Stimulated activated CD8-positive, alpha-beta memory T cell treated with anti-CD3 and anti-CD28 coated beads, Interleukin-12 subunit alpha, Interleukin-12 subunit beta, amount 100 ng/mL, for 4 hours (primary cell): ENCODE data around the gene ECT2L.

Experiments used
- DNase-seq: peaks from one replicate; pipeline ENCODE4 v3.0.0-alpha.2; 2020; ENCODE audit warnings: low read depth

The ECT2L gene

GRCh38 chr6:138803861-138804260 lies 8.0 kb downstream of the ECT2L start:
- no peak for DNase-seq

GRCh38 chr6:138805016-138805765 lies 9.3 kb downstream of the ECT2L start:
- no peak for DNase-seq

DNA sequence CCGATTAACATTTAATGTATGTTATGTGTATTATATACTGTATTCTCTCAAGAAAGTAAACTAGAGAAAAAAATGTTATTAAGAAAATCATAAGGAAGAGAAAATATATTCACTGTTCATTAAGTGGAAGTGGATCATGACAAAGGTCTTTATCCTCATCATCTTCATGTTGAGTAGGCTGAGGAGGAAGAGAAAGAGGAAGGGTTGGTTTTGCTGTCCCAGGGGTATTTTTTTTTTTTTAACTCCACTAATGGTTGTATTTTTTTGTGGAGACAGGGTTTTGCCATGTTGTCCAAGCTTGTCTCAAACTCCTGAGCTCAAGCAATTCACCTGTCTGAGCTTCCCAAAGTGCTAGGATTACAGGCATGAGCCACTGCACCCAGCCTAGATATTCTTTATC lies 11.0 kb downstream of the ECT2L start:
- DNase-seq: no peak

- DNase-seq: no peak
Observed at GRCh38 chr6:138809677-138810076, 13.8 kb downstream of the ECT2L start.

GRCh38 chr6:138811866-138812265 lies 16.0 kb downstream of the ECT2L start:
- DNase-seq: no peak

GRCh38 chr6:138814179-138814834 lies 18.4 kb downstream of the ECT2L start:
- DNase-seq: no peak

DNA sequence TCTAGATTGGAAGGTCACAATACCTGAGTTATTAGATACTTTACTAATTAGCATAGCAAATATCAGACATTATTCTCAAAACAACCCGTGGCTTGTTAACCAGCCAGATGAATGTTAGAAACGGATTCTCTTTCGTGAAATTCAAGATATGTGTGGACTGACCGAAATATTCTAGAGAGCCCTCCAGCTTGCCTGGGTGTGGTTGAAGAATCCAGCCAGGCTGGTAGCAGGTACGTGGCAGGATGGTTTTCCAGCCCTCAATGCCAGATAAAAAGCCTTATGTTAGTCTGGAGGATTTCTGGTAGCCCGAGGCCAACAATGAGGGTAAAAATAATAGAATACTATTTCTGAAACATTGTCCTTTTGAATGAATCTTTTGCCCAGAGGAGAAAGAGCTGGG lies 19.3 kb downstream of the ECT2L start:
- no peak for DNase-seq

GRCh38 chr6:138815797-138816528 lies 20.1 kb downstream of the ECT2L start:
- DNase-seq: no peak

GRCh38 chr6:138817799-138818198 lies 21.9 kb downstream of the ECT2L start:
- no peak for DNase-seq

DNA sequence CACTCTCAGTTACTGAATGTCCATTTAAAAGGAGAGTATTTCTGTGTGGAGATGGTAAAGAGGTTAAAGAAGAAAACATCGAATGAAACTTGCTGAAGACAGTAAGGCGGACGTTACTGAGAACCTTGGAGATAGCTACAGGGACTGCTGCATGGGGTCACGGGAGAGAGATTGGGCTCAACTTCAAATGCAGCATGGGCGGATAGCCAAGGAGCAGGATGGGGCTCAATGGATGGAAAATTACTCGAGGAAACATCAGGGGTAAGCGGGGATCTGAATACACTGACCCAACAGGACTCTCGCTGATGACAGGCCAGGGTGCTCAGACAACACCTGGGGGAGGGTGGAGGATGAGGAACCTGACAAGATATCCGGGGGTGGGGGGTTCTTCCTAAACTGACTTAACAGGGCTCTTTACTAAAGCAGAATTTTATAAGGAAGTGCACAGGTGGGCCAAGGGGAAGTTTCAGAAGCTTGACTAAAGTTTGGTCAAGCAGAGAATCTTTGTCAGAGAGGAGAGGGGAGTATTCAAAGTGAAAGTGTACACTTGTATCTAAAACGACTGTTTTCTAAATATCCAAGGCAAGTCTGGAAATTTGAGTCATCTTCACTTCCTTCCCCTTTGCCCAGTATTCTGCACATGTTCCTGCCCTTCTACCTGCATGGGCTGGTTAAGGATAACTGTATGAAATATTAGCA lies 22.8 kb downstream of the ECT2L start:
- no peak for DNase-seq

- no peak for DNase-seq
Observed at GRCh38 chr6:138821519-138821918, 25.6 kb downstream of the ECT2L start.

DNA sequence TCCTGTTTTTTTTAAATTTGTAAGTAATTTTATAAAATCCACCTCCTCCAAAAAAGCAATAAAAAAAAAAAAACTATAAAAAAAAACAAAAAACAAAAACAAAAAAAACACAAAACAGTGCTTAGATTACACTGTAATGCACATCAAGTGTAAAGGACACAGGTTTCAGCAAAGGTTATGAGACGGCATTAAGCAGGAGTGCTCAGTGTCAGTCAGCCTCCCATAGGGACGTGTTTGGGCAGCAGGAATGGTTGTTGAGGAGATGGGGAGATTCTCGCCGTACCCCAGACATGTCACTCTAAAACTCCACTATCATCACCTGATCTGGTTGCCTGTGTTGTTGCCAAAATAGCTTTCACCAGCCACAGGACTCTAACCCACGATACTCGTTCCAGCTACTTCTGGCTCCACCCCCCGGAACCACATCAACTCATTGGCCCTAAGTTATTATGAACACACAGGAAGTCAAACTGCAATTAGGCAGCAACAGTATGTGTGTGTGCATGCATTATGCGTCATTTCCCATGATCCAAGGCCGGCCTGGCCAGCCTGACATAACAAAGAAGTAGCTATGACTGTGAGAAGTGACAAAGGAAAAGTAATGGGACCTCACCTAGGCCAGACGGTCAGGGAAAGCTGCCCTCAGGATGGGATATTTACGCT lies 28.7 kb downstream of the ECT2L start:
- DNase-seq: no peak

DNA sequence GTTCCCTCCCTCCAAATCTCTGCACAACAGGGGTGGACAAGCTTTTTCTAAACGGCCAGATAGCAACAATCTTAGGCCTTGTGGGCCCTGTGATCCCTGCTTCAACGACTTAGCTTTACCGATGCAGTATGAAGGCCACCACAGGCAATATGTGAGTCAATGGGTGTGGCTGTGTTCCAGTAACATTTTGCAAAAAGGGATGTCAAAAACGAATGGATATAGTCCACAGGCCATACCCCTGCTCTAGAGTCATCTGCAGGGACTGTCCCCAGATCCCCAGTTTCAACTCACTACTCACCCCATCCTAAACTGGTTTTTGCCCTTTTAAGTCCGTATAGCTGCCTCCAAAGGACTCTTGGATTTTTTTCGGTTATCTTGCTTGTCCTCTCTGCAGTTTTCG lies 34.4 kb downstream of the ECT2L start:
- DNase-seq: no peak

GRCh38 chr6:138832182-138832581 lies 36.3 kb downstream of the ECT2L start:
- no peak for DNase-seq

GRCh38 chr6:138833816-138834539 lies 38.1 kb downstream of the ECT2L start:
- no peak for DNase-seq

- no peak for DNase-seq
Observed at GRCh38 chr6:138837246-138837645, 41.4 kb downstream of the ECT2L start.

DNA sequence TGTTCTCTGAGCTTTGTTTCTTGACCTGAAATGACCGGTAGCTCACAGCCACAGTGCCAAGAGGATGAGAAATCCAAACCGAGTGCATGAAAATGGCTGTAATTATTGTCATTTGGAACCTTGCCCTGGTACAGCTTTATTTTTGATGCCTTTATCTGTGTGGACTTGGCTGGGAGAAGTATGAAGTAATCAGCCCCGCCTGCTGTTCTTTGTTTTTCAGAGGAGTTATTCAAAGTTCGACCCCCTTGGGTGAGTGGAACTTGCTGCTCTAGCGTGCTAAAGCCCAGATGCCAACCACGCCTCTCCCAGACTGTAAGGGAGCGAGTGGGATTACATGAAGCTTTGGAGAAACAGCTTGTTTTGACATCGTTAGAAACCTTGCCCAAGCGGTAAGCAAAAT lies 48.3 kb downstream of the ECT2L start:
- no peak for DNase-seq

DNA sequence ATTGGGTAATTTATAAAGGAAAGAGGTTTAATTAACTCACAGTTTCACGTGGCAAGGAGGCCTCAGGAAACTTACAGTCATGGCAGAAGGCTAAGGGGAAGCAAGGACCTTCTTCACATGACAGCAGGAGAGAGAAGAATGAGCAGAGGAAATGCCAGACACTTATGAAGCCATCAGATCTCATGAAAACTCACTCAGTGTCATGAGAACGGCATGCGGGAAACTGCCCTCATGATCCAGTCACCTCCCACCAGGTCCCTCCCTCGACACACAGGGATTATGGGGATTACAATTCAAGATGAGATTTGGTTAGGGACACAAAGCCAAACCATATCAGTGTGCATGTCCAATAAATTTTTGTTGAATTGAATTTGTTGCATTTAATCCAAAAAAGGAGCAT lies 52.0 kb downstream of the ECT2L start:
- no peak for DNase-seq

- DNase-seq: no peak
Observed at GRCh38 chr6:138848461-138848860, 52.6 kb downstream of the ECT2L start.

GRCh38 chr6:138849791-138850190 lies 53.9 kb downstream of the ECT2L start:
- no peak for DNase-seq

GRCh38 chr6:138856654-138857053 lies 60.8 kb downstream of the ECT2L start:
- DNase-seq: no peak
